ENCODE results near the gene TMED10. TPM values are rescaled to one million over a fixed set of nuclear protein-coding genes. Genes with fewer than 3 reads are reported as not detected.

TMED10 gene
- polyA plus RNA-seq, 1 of the 3 experiments (the other 2 are of a cell fraction), result 168 TPM

DNA sequence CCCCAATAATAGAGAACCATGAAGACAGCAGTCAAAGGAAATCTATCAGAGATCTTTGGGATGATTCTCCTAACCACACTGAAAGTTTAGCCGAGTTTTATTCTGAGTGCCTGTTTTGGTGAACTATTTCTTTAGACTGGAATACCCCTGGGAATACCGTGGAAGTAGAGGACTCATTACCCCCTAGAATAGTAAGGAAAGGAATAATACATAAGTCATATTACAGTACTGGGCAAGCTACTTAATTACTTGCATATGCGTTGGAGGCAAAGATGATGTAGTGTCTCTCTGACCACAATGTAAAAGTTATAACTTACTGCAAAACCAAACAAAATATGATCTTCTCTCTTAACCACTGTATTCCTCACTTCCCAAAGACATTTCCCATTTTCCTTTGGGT lies 81.5 kb downstream of the TMED10 start (continued):
- TF ChIP-seq EZH2phosphoT487 (IDR thresholded peaks at IDR 0.05; ENCODE audit: borderline replicate concordance, low read depth), result no peak
- TF ChIP-seq, protein P1, sequence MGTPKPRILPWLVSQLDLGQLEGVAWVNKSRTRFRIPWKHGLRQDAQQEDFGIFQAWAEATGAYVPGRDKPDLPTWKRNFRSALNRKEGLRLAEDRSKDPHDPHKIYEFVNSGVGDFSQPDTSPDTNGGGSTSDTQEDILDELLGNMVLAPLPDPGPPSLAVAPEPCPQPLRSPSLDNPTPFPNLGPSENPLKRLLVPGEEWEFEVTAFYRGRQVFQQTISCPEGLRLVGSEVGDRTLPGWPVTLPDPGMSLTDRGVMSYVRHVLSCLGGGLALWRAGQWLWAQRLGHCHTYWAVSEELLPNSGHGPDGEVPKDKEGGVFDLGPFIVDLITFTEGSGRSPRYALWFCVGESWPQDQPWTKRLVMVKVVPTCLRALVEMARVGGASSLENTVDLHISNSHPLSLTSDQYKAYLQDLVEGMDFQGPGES (IDR thresholded peaks at IDR 0.05; ENCODE audit: low read depth, low read length), result no peak
- TF ChIP-seq, protein P2, sequence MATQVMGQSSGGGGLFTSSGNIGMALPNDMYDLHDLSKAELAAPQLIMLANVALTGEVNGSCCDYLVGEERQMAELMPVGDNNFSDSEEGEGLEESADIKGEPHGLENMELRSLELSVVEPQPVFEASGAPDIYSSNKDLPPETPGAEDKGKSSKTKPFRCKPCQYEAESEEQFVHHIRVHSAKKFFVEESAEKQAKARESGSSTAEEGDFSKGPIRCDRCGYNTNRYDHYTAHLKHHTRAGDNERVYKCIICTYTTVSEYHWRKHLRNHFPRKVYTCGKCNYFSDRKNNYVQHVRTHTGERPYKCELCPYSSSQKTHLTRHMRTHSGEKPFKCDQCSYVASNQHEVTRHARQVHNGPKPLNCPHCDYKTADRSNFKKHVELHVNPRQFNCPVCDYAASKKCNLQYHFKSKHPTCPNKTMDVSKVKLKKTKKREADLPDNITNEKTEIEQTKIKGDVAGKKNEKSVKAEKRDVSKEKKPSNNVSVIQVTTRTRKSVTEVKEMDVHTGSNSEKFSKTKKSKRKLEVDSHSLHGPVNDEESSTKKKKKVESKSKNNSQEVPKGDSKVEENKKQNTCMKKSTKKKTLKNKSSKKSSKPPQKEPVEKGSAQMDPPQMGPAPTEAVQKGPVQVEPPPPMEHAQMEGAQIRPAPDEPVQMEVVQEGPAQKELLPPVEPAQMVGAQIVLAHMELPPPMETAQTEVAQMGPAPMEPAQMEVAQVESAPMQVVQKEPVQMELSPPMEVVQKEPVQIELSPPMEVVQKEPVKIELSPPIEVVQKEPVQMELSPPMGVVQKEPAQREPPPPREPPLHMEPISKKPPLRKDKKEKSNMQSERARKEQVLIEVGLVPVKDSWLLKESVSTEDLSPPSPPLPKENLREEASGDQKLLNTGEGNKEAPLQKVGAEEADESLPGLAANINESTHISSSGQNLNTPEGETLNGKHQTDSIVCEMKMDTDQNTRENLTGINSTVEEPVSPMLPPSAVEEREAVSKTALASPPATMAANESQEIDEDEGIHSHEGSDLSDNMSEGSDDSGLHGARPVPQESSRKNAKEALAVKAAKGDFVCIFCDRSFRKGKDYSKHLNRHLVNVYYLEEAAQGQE (IDR thresholded peaks at IDR 0.05; ENCODE audit: low read depth, low read length), result no peak
- TF ChIP-seq, protein P3, sequence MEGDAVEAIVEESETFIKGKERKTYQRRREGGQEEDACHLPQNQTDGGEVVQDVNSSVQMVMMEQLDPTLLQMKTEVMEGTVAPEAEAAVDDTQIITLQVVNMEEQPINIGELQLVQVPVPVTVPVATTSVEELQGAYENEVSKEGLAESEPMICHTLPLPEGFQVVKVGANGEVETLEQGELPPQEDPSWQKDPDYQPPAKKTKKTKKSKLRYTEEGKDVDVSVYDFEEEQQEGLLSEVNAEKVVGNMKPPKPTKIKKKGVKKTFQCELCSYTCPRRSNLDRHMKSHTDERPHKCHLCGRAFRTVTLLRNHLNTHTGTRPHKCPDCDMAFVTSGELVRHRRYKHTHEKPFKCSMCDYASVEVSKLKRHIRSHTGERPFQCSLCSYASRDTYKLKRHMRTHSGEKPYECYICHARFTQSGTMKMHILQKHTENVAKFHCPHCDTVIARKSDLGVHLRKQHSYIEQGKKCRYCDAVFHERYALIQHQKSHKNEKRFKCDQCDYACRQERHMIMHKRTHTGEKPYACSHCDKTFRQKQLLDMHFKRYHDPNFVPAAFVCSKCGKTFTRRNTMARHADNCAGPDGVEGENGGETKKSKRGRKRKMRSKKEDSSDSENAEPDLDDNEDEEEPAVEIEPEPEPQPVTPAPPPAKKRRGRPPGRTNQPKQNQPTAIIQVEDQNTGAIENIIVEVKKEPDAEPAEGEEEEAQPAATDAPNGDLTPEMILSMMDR (IDR thresholded peaks at IDR 0.05), result no peak
- TF ChIP-seq SIN3A (IDR thresholded peaks at IDR 0.05; ENCODE audit: borderline replicate concordance, low read depth, low read length), result no peak

DNA sequence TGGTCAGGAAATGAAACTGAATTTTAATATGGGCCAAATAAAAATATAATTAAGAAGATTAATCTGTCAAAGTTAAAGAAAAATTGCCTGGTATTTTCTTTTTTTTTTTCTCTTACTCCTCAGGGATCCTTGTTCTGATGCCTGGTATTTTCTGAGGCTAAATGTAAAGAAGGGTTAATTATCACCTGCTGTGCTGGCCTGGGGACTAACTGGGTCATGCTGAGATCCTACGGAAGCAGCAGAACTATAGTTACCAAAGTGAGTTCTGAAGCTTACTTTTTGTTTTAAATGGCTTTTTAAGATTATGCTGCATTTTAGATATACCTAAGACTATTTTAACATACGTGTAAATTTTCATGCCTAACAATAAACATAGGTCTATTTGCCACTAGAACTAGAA lies 83.7 kb downstream of the TMED10 start:
- H3K79me2 ChIP-seq (ENCODE audit: insufficient read depth), result no peaks in the 10 kb centered on the region
- H3K27me3 ChIP-seq (ENCODE audit: insufficient read depth), result no peaks in the 10 kb centered on the region
- no peak for DNase-seq
- WGBS (ENCODE audit: low lambda C conversion rate), result 97% methylated on average over 2 of the region's 2 CpGs
- H3F3A ChIP-seq (replicated peaks; ENCODE audit: insufficient read depth), result peaks cover 10% of the 10 kb centered on the region
- H2AFZ ChIP-seq (ENCODE audit: low read depth), result no peak overlapping the region
- H3K4me1 ChIP-seq (ENCODE audit: control insufficient read depth in 1 of 2, insufficient read depth in 2 of 2, low read depth in 1 of 2, low read length in 1 of 2), result no peaks in the 10 kb centered on the region
- H3K27ac ChIP-seq (ENCODE audit: low read depth in 2 of 2, low read length in 1 of 2), result no peak overlapping the region
- H3K9me3 ChIP-seq, result no peaks in the 10 kb centered on the region
- TF ChIP-seq EP300 (IDR thresholded peaks at IDR 0.05; ENCODE audit: borderline replicate concordance in 1 of 2, low read depth in 1 of 2, low read length in 1 of 2) (no peak), FOSL2 (IDR thresholded peaks at IDR 0.05; ENCODE audit: borderline replicate concordance, low read depth) (no peak), GATA2 (CRISPR knock-in tag; IDR thresholded peaks at IDR 0.05) (no peak), MXI1 (IDR thresholded peaks at IDR 0.05; ENCODE audit: low read depth, low read length) (no peak), RXRA (IDR thresholded peaks at IDR 0.05; ENCODE audit: borderline replicate concordance, low read depth) (no peak), TEAD4 (IDR thresholded peaks at IDR 0.05; ENCODE audit: borderline replicate concordance, insufficient read depth) (no peak), FOXM1 (IDR thresholded peaks at IDR 0.05; ENCODE audit: low read depth) (no peak), TAF1 (IDR thresholded peaks at IDR 0.05; ENCODE audit: borderline replicate concordance, low read depth, low read length) (no peak), POLR2AphosphoS5 (IDR thresholded peaks at IDR 0.05; ENCODE audit: low read depth, low read length) (no peak)
- TF ChIP-seq, protein P4, sequence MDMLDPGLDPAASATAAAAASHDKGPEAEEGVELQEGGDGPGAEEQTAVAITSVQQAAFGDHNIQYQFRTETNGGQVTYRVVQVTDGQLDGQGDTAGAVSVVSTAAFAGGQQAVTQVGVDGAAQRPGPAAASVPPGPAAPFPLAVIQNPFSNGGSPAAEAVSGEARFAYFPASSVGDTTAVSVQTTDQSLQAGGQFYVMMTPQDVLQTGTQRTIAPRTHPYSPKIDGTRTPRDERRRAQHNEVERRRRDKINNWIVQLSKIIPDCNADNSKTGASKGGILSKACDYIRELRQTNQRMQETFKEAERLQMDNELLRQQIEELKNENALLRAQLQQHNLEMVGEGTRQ (IDR thresholded peaks at IDR 0.05; ENCODE audit: borderline replicate concordance, low read depth, low read length), result no peak
- TF ChIP-seq, protein P5, sequence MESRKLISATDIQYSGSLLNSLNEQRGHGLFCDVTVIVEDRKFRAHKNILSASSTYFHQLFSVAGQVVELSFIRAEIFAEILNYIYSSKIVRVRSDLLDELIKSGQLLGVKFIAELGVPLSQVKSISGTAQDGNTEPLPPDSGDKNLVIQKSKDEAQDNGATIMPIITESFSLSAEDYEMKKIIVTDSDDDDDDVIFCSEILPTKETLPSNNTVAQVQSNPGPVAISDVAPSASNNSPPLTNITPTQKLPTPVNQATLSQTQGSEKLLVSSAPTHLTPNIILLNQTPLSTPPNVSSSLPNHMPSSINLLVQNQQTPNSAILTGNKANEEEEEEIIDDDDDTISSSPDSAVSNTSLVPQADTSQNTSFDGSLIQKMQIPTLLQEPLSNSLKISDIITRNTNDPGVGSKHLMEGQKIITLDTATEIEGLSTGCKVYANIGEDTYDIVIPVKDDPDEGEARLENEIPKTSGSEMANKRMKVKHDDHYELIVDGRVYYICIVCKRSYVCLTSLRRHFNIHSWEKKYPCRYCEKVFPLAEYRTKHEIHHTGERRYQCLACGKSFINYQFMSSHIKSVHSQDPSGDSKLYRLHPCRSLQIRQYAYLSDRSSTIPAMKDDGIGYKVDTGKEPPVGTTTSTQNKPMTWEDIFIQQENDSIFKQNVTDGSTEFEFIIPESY (IDR thresholded peaks at IDR 0.05; ENCODE audit: borderline replicate concordance, low read depth), result no peak
- TF ChIP-seq, protein P6, sequence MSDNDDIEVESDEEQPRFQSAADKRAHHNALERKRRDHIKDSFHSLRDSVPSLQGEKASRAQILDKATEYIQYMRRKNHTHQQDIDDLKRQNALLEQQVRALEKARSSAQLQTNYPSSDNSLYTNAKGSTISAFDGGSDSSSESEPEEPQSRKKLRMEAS (IDR thresholded peaks at IDR 0.05; ENCODE audit: low read depth), result no peak
- TF ChIP-seq, protein P3 (IDR thresholded peaks at IDR 0.05), result no peak
- no peaks in the 10 kb centered on the region for H3K9me2 ChIP-seq
- H3K9ac ChIP-seq, result no peak overlapping the region
- H3K4me3 ChIP-seq (ENCODE audit: low read depth in 2 of 2, low read length in 1 of 2), result no peak overlapping the region
- H3K36me3 ChIP-seq (replicated peaks in 1 of 2; ENCODE audit: control insufficient read depth in 1 of 2, insufficient read depth in 2 of 2, low read length in 1 of 2), result peaks cover 48 to 50% of the 10 kb centered on the region in 2 experiments
- POLR2A ChIA-PET, result no interaction called here
- no peak overlapping the region for H3K4me2 ChIP-seq
- CTCF ChIA-PET, result interaction anchor here (0.6 to 15.6 kb wide), 5 partner anchors 31 to 1824 kb away, joined by 3 to 290 read pairs (median 4); no protein-coding TSS in a partner anchor
- H4K20me1 ChIP-seq (ENCODE audit: insufficient read depth), result no peaks in the 10 kb centered on the region
